Pulmonary artery endothelial cell (primary cell): Measurements from ENCODE around the gene KRT81. TPM values are rescaled to one million over a fixed set of nuclear protein-coding genes. Genes with fewer than 3 reads are reported as not detected.

Experiments used
- DNase-seq: peaks from one replicate; pipeline ENCODE4 v3.0.0-alpha.2; 2011; ENCODE audit warnings: low read depth, low spot score
- total RNA-seq: library from RNA; depleted of rRNA; stranded (reverse); fragments of >200 nt; gene quantifications from 2 replicates; pipeline ENCODE4 v1.2.3, GENCODE V29; 2014

Gene KRT81
- not detected in 2 replicates for total RNA-seq

DNA sequence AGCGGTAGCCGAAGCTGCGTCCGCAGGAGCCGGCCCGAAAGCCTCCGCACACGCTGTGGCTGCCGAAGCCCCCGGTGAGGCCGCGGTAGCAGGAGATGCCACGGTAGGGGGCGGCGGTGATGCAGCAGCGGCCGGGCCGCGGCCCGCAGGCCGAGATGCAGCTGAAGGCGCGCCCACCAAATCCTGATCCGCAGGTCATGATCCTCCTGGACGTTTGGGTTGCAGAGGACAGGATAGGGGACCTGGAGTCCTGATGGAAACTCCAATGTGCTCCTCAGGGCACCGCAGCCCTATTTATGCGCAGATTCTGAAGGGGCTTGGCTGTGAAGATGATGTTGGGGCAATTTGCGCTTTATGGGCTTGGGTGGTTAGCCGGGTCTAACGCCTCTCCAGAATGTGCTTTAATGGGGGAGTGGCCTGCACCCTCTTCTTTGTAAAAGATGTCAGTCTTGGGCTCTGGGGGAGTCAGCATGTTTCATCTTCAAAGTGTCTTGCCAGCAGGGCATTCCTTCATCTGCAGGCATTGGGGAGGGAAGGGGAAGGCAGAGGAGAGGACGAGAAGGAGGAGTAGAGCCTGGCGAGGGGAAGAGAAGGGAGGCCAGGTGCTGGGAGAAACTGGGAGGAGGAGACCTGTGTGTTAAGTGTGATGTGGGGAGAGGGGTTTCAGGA lies at the start of gene KRT81:
TSS of gene KRT81 (minus strand) at position 268 of the 669 bp plus-strand sequence. CDS start at position 199, 69 bp downstream.
- DNase-seq, result no peak

DNA sequence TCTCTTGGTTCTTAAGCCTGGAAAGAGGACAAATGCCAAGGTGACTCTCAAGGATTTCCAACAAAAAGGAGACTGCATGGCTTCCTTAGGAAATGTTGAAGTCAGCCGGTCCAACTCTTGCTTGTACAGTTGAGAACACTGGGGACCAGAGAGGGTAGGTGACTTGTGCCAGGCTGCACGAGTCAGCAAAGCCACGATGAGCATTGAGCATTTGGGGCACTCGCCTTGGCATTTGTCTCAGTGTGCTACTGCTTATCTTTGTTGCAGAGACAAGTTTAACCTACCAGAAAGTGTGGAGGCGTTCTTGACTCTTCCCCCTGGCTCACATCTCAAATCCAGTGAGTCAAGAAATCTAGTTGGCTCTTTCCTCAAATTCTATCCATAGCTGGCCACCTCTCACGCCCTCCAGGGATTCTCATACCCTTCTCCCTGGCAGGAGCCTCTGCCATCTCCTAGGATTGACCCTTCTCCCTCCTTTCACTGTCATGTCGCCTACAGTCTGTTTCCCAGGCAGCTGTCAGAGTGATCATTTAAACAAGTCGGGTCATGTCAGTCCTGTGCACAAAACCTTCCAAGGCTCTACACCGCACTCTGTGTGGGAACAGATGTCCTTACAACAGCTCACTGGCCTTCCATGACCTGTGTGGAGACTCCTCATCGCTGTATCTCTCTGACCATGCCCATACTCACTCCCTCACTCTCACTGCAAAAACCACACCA lies 47.1 kb upstream of the KRT81 start:
- DNase-seq, result no peak

DNA sequence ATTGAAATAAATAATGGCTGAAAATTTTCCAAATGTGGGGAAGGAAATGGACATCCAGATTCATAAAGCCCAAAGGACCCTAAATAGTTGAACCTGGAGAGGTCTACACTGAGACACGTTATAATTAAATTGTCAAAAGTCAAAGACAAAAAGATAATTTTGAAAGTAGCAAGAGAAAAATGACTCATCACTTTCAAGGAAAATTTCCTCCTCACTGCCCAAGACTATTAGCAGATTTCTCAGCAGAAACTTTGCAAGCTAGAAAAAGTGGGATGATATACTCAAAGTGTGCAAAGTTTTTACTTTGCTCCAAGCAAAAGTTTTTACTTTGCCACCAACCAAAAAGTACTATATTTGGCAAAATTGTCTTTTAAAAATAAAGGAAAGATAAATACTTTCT lies 45.7 kb upstream of the KRT81 start:
- DNase-seq, result no peak

DNA sequence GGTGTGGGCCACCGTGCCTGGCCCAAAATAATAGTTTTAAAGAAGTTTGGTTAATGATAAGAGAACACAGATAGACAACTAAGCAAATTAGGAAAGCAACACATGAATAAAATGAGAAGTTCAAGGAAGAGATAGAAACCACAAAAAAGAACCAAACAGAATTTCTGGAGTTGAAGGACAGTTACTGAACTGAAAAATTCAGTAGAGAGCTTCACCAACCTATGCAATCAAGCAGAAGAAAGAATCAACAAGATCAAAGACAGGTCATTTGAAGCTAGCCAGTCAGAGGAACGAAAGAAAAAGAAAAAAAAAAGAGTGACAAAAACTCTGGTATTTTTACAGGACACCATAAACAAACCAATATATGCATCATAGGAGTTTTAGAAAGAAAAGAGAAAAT lies 45.3 kb upstream of the KRT81 start:
- no peak for DNase-seq

DNA sequence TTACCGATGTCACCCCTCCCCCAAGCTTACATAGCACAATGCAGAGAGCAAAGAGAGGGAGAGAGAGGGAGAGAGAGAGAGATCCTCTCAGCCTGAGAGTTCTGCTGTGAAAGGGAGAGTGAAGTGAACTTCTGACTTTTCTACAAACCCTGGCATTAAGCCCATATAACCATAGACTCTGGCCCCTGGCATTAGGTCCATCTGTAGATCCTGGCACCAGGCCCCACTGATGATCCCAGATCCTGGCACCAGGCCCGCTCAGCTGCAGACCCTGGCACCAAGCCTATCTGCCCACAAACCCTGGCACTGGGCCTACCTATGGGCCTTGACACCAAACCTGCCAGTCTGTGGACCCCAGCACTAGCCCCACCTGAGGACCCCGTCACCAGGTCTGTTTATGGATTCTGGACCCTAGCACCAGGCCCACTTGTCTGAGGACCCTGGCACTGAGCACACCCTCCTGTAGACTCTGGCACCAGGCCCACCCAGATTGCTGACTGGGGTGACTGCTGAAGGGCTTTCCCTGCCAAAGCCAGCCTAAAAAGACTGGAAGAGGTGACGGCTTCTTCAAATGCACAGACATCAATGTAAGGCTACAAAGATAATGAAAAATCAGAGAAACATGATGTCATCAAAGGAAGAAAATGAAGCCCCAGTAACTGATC lies 44.4 kb upstream of the KRT81 start:
- no peak for DNase-seq

DNA sequence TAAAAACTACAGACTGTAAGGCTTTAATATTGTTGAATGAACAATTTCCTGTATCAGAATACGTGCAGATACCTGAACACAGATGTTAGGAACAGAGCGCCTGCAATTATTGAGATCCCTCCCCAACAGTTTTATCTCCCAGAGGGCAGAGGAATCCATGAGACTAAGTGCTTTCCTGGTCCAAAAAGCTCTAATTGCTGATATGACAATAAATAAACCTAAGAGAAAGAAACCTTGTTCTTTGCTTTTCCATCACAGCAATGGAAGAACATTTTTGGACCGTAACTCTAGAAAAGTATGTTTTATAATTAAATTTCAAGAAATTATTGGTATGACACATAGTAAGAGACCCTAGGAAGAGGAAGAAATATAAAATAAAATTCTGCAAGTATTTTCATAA lies 42.9 kb upstream of the KRT81 start:
- DNase-seq, result no peak

DNA sequence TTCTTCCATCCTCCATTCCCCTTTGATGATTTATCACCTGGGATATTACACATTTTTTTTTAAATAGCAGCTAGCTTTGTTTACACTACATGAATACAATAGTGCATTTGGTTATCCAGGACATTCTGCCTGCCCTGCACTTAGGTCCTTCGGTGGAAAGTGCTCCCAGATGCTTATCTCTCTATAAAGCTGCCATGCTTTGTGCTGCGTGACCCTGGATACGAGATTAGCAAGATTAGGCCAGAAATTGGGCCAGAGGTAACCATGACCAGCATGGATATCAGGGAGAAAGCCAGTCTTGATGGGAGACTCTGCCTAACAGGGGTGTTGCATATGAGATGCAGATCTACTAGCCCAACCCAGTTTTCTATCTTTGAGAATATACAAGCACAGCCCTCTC lies 42.0 kb upstream of the KRT81 start:
- DNase-seq, result no peak

DNA sequence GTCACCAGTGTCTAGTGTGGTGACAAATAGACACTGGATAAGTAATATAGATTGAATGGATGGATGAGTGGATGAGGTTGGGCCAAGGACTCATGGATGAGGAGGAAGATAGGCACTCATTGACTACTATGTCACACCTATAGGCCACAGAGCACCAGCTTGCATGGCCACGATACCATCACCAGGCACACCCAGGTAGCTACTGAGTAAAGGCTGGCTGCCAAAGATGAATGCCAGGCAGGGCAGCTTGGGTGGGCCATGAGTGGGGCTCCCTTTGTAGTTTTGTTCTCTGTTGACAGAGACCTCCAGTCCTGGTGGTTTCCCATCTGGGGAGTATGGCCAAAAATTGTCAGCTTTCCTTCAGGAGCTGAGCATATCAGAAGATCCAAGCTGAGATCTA lies 41.0 kb upstream of the KRT81 start:
- no peak for DNase-seq

DNA sequence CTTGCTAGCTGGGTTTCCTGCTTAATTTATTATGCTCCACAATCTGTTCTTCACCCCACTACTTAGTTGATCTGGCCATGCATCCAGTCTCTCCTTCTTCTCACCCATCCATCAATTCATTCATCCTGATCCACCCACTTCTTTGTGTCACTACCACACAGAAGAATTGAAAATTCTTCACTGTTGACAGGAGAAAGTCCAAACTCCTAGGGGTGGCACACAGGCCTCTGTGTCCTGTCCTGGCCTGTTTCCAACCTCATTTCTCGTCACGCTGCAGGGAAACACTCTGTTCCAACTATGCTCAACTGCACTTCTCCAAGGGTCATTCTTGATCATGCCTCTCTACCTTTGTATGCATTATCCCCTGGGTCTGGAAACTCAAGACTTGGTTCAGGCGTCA lies 40.5 kb upstream of the KRT81 start:
- no peak for DNase-seq

DNA sequence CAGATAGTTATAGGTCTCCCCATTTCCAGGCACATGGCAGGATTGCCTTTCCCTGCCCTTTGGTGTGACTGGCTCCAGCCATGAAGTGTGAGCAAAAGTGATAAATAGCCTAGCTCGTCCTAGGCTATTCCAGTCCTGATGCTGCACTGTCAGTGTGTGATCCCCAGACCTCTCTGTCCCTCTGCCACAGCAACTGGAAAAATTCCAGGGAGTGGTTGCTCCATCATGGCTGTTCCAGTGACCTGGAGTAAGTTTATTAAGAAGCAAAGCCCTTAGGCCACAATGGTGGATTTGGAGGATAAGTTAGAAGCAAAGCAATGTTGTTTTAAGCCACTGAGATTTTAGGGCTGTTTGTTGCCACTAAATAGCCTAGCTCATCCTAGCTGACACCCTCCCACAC lies 39.7 kb upstream of the KRT81 start:
- DNase-seq, result no peak

DNA sequence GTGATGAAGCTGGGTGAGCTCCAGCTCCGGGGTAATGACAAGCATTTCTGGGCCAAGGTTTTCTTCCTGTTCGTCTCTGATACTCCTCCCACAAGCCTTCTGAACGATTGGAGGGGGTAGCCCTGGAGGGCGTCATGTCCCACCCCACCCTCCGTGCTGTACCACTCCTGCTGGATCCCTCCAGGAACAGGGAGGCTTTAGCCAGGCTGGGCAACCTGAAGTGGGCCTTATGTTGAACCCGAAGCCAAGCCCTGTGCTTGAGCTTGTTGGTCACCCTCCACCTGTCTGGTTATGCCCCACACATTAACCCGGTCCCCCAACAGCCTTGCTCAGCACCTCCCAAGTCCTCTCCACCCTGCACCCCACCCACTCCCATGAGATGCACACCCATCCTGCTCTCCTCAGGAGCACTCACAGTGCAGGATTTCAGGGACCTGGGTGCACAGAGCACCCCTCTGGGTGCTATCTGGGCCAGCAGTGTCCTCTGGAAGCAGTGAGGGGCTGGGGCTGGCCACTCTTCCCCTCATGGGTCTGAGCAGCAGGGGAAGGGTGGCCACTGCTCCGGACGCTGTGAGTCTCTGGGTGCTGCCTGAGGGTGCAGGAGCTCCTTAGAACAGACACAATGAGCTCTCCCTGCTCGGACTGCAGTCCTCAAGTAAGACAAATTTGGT lies 36.6 kb upstream of the KRT81 start:
- DNase-seq, result no peak

DNA sequence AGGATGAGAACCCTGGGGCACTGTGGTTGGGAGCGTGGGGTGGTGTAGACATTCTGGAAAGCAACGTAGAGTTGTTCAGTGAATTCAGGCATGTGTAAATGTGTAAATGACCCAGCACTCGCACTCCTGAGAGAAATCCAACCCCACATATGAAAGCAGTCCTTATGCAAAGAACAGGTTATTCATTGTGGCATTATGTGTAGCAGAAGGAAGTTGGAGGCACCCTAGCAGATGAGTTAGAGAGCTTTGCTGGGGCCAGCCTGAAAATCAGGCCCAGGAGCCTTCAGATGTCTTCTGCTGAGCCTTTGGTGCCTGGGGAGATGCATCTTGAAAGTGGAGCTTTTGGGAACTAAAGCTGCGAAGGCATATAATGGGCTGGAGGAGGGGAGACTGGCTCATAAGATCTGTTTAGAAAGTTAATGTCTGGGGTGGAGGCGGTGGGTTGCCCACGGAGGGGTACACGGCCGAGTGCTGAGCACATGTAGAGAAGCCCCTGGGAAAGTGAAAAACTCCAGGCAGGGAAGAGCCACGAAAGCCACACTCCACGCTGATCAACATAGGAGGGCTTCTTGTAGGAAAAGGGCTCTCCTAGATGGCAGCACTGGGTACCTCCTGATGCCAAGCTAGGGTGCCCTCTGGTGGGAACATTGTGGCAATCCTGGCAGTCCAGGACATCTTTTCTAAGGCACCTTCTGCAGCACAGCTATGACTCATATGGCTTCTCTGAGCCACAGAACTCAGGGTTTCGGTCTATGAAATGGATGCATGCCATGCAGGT lies 35.9 kb upstream of the KRT81 start:
- DNase-seq, result peak; percentile 80

DNA sequence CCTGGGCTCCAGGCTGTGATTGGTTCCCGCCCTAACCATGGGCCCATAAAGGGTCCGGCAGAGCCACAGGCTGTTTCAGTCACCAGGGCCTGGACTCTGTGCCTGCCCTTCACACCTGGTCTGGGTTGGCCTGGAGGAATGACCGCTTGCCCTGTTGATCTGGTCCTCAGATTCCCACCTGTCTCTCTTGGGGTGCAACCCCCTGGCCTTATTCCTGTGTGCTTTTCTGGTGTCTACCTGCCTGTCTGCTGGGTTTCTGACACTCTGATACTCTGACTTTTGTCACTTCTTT lies 32.8 kb upstream of the KRT81 start:
- no peak for DNase-seq

DNA sequence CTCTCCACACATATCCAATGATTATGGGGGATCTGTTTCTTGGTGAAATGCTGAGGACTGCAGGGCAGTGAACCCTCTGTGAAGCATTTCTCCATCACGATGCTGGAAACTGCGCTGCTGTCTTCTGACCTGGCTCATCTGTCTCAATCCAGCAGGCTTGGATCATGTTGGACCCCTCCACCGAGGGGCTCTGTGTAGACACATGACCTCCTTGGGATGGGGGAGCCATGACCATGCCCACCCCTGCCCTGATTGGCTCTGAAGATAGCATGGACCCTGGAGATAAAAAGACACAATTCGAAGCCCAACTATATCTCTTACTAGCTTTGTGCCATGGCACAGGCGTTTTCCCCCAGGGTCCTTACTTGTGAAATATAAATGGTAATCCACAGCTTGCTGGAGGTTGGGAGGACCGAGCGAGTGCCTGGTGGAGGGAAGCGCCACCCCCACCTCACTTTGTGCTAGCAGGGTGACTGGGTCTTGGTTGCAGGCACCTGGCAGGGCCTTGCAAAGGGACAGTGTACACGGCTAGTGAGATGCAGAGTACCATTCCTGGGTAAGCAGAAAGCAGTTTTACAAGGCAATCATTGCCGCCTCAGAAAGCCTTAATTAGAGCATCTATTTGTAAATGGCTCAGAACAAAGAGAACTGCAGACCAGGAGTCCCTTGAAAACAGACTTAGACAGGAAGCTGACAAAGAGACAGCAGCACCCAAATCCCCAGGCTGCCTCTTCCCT lies 32.2 kb upstream of the KRT81 start:
- DNase-seq, result no peak

DNA sequence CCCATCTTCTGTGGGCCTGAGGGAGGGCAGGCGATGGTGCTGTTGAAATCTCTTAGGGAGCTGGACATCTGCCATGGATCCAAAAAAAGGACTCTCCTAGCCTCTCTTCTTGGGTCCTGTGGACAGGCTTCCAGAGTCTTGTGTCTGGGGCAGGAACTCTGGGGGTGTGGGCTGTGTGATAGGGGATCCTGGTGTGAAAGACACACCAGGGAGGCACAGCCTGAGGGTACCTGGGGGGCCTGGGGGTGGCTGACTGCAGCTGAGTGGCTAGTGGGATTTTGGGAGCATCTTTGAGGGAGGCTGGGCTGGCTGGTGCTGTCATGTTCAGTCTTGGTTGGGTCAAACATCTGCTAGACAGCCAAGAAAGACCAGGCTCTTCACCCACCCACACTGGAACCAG lies 31.7 kb upstream of the KRT81 start:
- no peak for DNase-seq

DNA sequence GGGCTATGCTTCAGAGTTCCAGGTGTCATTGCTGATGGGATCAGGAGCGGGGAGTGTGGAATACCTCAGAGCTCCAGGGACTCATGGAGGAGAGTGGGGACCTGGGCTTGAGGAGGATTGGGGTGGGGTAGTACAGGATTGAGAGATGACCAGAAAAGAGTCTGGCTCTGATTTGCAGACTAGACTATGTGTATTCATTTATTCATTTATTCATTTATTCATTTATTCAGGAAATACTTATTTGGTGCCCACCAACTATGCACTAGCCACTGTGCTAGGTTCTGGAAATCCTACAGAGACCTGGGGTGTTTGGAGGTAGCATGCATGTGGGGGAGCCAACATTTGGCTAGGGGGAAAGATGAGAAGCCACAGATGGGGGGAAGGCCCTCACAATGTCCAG lies 30.7 kb upstream of the KRT81 start:
- no peak for DNase-seq

DNA sequence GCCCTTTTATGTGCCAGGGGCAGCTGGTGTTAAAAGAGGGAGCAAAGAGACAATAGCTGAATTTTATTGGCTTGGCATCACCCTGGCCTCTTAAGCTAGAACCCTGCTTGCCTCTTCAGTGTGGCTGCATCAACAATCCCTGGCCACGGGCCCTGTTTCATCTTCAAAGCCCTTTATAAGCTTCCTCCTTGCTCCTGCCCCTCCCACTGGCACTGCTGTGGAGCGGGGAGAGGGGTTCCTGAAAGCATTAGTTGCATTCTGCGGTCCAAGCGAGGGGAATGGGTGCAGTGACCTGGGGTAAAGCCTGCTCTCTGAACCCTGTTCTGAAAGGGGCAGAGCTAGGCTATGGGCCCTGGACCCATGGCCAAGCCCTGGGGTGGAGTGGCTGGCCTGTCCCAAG lies 30.1 kb upstream of the KRT81 start:
- DNase-seq, result no peak

DNA sequence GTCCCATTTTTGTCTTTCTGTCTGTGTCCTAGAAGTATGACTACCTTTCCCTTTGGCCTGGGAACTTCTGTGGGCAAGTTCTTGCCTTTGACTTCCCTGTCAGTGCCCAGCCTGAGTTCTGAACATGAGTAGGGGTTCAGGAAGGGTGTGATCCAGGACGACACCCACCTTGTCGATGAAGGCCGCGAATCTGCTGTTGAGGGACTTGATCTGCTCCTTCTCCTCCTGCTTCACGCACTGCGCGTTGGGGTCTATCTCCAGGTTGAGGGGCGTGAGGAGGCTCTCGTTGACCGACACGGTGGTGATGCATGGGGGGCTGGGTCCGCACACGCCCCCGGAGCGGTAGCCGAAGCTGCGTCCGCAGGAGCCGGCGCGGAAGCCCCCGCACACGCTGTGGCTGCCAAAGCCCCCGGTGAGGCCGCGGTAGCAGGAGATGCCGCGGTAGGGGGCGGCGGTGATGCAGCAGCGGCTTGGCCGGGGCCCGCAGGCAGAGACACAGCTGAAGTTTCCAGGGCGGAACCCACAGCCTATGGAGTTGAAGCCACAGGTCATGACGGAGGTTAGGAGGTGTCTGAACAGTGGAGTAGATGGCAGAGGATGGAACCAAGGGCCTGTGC lies 29.6 kb upstream of the KRT81 start, which contains the start of gene KRT83:
TSS of gene KRT83 (minus strand) at position 615 of the 617 bp plus-strand sequence. CDS start at position 552, 63 bp downstream.
- DNase-seq, result no peak

DNA sequence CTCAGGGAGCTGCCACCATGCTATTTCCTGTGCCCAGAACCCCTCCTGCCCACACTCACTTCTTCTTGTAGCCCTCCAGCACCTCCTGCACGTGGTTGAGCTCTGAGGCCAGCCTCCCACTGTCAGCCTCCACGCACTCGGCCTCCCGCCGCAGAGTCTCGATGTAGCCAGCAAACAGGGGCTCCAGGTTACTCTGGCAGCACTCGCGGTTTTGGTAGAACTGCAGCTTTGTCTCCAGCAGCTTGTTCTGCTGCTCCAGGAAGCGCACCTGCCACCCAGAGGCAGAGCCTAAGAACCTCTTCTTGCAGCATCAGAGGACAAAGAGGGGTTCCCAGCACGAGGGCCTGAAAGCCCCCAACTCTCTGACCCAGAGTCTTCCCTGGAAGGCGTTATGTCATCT lies 27.8 kb upstream of the KRT81 start:
- no peak for DNase-seq

DNA sequence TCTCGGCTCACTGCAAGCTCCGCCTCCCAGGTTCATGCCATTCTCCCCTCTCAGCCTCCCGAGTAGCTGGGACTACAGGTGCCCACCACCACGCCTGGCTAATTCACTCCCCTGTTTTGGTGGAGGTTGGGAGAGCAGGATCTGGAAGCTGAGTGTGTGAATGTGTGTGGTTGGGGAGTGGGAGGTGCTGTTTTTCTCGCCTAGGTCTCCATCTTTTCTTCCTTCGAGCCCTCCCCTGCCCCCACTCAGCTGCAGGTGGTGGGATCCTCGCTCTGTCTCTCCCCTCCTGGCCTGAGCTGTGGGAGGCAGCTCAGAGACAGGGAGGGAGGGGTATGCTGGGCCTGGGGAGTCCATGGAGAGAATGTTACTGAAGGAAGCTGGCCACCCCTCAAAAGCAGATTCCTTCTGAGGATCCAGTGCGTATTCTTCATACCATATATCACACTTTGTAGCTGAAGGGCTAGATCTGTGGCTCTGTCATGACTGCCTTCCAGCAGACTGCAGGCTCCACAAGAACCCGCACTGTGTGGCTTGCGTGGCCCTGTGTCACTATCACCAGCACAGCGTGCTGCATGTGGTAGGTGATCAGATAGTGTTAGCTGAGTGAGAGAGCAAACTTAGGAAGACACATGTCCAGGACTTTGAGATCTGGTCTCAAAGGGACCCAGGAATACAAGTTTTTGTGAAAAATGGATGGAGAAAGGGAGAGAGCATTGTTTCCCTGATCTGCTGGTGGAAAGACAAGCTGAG lies 27.1 kb upstream of the KRT81 start:
- no peak for DNase-seq
